Subcutaneous adipose tissue (tissue), 4 donors: ENCODE measurements around the gene ZNF566. TPM values are rescaled to one million over a fixed set of nuclear protein-coding genes. Genes with fewer than 3 reads are reported as not detected.

Experiments
- total RNA-seq, 4 donors: library from RNA; depleted of rRNA; stranded (reverse); fragments of >200 nt; gene quantifications; one replicate each; pipeline ENCODE4 v1.1.0, GENCODE V29; 2016
- TF ChIP-seq, protein P1 (sequence below): fragments of 450-650 bp; IDR thresholded peaks from one replicate; pipeline ENCODE4 v1.5.1; 2016; ENCODE audit warnings: low read depth, mild to moderate bottlenecking, control low read depth, antibody characterized with exemption, moderate library complexity

ZNF566 gene
- total RNA-seq, 4 donors from 2014 or later: 9.9 to 22.4 (median 13.8) TPM

DNA sequence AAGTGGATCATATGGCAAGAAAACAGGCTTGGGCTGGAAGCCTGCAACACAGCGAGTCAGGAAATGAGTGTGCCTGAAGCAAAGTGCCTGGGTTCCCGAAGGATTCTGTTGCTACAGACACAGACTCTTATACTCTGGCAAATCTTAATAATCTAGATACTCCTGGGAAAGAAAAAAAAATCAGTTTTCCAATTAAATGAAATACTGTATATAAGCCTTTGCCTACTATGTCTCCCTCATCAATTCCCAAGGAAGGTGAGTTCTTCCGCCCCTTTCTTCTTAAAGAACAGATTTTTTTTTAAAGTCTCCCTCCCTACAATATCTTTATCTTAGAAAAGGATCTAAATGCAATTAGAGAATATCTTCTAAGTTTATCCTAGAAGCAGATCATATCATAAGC lies 81.3 kb downstream of the ZNF566 start:
- TF ChIP-seq, protein P1, sequence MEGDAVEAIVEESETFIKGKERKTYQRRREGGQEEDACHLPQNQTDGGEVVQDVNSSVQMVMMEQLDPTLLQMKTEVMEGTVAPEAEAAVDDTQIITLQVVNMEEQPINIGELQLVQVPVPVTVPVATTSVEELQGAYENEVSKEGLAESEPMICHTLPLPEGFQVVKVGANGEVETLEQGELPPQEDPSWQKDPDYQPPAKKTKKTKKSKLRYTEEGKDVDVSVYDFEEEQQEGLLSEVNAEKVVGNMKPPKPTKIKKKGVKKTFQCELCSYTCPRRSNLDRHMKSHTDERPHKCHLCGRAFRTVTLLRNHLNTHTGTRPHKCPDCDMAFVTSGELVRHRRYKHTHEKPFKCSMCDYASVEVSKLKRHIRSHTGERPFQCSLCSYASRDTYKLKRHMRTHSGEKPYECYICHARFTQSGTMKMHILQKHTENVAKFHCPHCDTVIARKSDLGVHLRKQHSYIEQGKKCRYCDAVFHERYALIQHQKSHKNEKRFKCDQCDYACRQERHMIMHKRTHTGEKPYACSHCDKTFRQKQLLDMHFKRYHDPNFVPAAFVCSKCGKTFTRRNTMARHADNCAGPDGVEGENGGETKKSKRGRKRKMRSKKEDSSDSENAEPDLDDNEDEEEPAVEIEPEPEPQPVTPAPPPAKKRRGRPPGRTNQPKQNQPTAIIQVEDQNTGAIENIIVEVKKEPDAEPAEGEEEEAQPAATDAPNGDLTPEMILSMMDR: no peak

DNA sequence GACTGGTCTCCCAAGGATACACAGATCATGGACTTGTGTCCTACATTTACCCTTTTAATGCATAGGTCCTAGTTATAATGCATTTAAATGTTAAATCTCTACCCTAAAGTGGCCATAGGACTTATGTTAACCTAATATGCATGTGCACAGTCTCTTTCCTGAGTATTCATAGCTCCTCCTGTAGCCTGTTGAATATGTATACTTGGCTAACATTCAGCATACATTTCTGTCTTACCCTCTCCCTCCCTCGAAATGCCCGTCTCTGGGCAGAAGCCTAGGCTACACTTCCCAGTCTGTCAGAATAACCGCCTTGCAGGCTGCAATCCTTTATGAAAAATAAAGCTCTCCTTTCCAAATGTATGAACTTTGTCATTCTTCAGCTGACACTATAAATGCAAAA lies 84.9 kb downstream of the ZNF566 start:
- TF ChIP-seq, protein P1: no peak

DNA sequence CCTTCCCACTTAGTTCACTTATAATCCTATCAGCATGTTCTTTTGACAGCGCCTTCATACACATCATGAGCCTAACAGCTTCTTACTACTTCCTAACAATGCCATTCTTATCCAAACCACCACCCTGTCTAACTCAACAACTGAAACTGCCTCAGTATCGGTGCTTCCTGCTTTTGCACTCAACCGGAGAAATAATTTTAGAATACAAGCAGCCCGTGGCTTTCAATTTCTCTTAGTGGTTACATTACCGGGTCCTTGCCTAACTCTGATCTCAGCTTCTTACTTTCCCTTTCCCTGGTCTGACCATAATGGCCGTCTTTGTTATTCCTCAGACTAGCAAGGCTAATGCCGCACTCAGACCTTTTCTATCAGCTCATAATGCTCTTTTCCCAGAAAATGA lies 87.9 kb downstream of the ZNF566 start:
- TF ChIP-seq, protein P1: no peak

DNA sequence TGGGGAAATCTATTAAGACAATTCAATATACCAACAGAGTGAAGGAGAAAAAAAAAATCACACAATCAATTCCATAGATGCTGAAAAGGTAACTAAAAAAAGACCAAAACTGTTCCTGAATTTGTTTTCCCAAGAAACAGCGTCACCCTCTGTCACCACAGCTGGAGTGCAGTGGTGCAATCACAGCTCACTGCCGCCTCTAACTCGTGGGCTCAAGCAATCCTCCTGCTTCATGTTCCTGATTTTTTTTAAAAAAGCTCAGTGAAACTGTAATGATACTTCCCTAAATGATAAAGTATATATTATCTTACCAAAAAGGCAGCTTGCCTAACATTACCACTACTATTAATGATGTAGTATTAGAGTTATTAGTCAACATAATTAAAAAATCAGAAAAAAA lies 90.8 kb downstream of the ZNF566 start:
- TF ChIP-seq, protein P1: no peak

Other genes starting within 250 kb of the ZNF566 start
- 1 to 10 TPM; 4.9 to 7.3 (median 5.7) TPM for gene ZFP14, start 110.4 kb downstream of the ZNF566 start, total RNA-seq
- gene ZFP82, start 70.9 kb downstream of the ZNF566 start, total RNA-seq: 1 to 10 TPM; 3.5 to 7.0 (median 5.9) TPM
- 10 to 100 TPM in 1 of 4 donors, 1 to 10 TPM in 3; 8.8 to 19.4 (median 9.4) TPM for gene ZNF260, start 38.7 kb upstream of the ZNF566 start, total RNA-seq
- gene ZNF529, start 83.7 kb upstream of the ZNF566 start, total RNA-seq: 10 to 100 TPM in 1 of 4 donors, 1 to 10 TPM in 3; 7.5 to 12.2 (median 9.5) TPM
- gene ZNF382, start 115.8 kb upstream of the ZNF566 start, total RNA-seq: 1 to 10 TPM; 2.8 to 8.6 (median 5.3) TPM
- gene ZNF461, start 177.3 kb upstream of the ZNF566 start, total RNA-seq: 1 to 10 TPM; 5.9 to 8.6 (median 8.1) TPM
- gene ZNF567, start 198.1 kb upstream of the ZNF566 start, total RNA-seq: 10 to 100 TPM in 2 of 4 donors, 1 to 10 TPM in 2; 5.8 to 11.7 (median 9.6) TPM